ENCODE measurements around the gene ACOXL. TPM values are rescaled to one million over a fixed set of nuclear protein-coding genes. Genes with fewer than 3 reads are reported as not detected.

ACOXL gene
- total RNA-seq, 4 donors from 2014 or later = 0.55 to 5.2 (median 1.1) TPM; not detected in 1

DNA sequence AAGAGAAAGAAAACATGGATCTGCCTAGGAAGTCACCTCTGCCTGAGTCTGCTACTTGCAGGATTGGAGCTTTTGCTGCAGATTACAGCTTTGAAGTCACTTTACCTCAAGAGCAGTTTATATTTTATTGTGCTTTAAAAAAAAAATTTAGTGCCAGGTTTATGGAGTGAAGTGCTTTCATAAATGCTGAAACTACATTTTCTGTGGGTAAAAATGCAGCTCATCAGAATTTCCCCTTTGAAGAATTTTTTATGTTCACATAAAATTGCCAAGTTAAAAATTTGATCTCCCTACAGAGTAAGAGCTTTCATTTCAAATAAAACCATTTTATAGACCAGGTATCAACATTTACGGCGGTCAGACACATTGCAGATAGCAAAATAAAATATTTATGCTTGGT lies 413.6 kb downstream of the ACOXL start:
- WGBS, 2 donors (ENCODE audit: low coverage in 1 of 2) = 66 to 74% methylated on average over 2 of the region's 2 CpGs
- H3K36me3 ChIP-seq = peaks cover 0 to 13% (median 0%) of the 10 kb centered on the region in 4 donors
- TF ChIP-seq POLR2A (IDR thresholded peaks at IDR 0.05) = no peak
- TF ChIP-seq, protein P1, sequence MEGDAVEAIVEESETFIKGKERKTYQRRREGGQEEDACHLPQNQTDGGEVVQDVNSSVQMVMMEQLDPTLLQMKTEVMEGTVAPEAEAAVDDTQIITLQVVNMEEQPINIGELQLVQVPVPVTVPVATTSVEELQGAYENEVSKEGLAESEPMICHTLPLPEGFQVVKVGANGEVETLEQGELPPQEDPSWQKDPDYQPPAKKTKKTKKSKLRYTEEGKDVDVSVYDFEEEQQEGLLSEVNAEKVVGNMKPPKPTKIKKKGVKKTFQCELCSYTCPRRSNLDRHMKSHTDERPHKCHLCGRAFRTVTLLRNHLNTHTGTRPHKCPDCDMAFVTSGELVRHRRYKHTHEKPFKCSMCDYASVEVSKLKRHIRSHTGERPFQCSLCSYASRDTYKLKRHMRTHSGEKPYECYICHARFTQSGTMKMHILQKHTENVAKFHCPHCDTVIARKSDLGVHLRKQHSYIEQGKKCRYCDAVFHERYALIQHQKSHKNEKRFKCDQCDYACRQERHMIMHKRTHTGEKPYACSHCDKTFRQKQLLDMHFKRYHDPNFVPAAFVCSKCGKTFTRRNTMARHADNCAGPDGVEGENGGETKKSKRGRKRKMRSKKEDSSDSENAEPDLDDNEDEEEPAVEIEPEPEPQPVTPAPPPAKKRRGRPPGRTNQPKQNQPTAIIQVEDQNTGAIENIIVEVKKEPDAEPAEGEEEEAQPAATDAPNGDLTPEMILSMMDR (IDR thresholded peaks at IDR 0.05) = no peak
- no peak for TF ChIP-seq POLR2AphosphoS5 (IDR thresholded peaks at IDR 0.05)
- no peak for TF ChIP-seq EP300 (IDR thresholded peaks at IDR 0.05; ENCODE audit: low read depth)
- no peak for DNase-seq
- H3K27me3 ChIP-seq = no peaks in the 10 kb centered on the region
- peaks cover 0 to 4% (median 1%) of the 10 kb centered on the region in 4 donors for H3K4me1 ChIP-seq
- H3K4me3 ChIP-seq = no peak overlapping the region
- in situ Hi-C loops (cut with MboI; ENCODE audit: low pct_ligation_motif_present in 1 of 4, low pct_unique_long_range_greater_than_20kb in 1 of 4, low sequenced_read_pairs in 3 of 4) (loop anchor here in 1 of 4 donors (25.0 kb wide), 1 partner anchor 334 kb away; no protein-coding TSS in a partner anchor), intact Hi-C loops (cut with DNase I; ENCODE audit: low total_unique reads) (no loop called here)
- H3K27ac ChIP-seq = no peak overlapping the region
- no peaks in the 10 kb centered on the region for H3K9me3 ChIP-seq

DNA sequence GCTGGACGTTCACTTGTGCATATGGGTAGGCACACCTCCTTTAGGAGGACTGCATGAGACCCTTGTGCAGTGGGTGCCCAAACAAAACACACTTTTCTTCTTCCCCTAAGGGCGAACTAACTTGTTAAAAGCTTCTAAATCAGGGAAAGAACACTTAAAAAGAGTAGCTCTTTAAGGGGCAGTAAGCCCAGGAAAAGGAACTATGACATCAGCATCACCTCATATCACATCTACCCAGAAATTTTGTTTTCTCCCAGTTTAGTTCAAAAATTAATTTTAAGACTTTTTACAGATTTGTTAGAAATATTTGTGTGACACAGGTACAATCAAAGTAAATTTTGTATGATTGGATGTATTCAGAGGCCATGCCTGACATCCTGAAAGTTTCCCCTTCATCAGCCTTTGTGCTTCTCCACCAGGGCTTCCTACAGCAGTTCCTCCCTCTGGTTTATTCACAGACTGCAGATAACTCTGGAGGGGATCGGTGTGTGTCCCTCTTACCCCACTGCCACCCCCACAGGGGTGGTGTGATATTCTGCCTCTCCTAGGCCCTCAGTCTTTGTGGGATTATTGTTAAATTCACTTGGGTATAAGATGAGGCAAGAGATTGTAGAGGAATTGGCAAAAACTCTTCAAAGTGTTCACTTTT lies 416.0 kb downstream of the ACOXL start:
- no peaks in the 10 kb centered on the region for H3K9me3 ChIP-seq
- 91 to 94% methylated on average over 3 of the region's 3 CpGs for WGBS, 2 donors (ENCODE audit: low coverage in 1 of 2)
- peaks cover 0 to 21% (median 0%) of the 10 kb centered on the region in 4 donors for H3K36me3 ChIP-seq
- in situ Hi-C loops (cut with MboI; ENCODE audit: low pct_ligation_motif_present in 1 of 4, low pct_unique_long_range_greater_than_20kb in 1 of 4, low sequenced_read_pairs in 3 of 4) = loop anchor here in 1 of 4 donors (25.0 kb wide), 1 partner anchor 336 kb away; no protein-coding TSS in a partner anchor
- intact Hi-C loops (cut with DNase I; ENCODE audit: low total_unique reads) = no loop called here
- TF ChIP-seq, protein P1 (IDR thresholded peaks at IDR 0.05) = no peak
- no peak for TF ChIP-seq POLR2A (IDR thresholded peaks at IDR 0.05)
- TF ChIP-seq EP300 (IDR thresholded peaks at IDR 0.05; ENCODE audit: low read depth) = no peak
- TF ChIP-seq POLR2AphosphoS5 (IDR thresholded peaks at IDR 0.05) = no peak
- no peaks in the 10 kb centered on the region for H3K27me3 ChIP-seq
- H3K4me3 ChIP-seq = no peak overlapping the region
- no peaks in the 10 kb centered on the region for H3K4me1 ChIP-seq
- no peak overlapping the region for H3K27ac ChIP-seq
- DNase-seq = no peak

DNA sequence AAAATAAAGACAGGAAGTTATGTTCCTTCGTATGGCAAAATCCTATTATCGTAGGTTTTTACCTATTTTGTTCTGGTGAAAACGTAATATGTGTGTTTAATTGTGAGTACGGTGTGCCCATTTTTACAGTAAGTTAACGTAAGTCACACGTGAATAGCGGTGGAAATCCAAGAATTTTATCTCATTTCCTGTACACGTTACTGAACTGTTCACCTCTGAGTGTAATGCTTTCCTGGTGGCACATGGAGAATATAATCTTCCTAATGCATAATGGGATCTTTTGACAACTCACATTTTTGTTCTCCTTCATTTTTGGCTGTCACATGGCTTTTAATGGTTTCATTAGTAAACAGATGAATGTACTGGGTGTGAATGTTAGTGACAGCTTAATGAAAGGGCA lies 416.6 kb downstream of the ACOXL start:
- H3K4me3 ChIP-seq = no peak overlapping the region
- H3K36me3 ChIP-seq = peaks cover 0 to 25% (median 0%) of the 10 kb centered on the region in 4 donors
- TF ChIP-seq POLR2A (IDR thresholded peaks at IDR 0.05) (no peak), POLR2AphosphoS5 (IDR thresholded peaks at IDR 0.05) (no peak), EP300 (IDR thresholded peaks at IDR 0.05; ENCODE audit: low read depth) (no peak)
- TF ChIP-seq, protein P1 (IDR thresholded peaks at IDR 0.05) = no peak
- in situ Hi-C loops (cut with MboI; ENCODE audit: low pct_ligation_motif_present in 1 of 4, low pct_unique_long_range_greater_than_20kb in 1 of 4, low sequenced_read_pairs in 3 of 4) (loop anchor here in 1 of 4 donors (25.0 kb wide), 1 partner anchor 337 kb away; no protein-coding TSS in a partner anchor), intact Hi-C loops (cut with DNase I; ENCODE audit: low total_unique reads) (no loop called here)
- H3K4me1 ChIP-seq = no peaks in the 10 kb centered on the region
- no peaks in the 10 kb centered on the region for H3K9me3 ChIP-seq
- no peaks in the 10 kb centered on the region for H3K27me3 ChIP-seq
- 89 to 95% methylated on average over 8 of the region's 8 CpGs for WGBS, 2 donors (ENCODE audit: low coverage in 1 of 2)
- DNase-seq = no peak
- H3K27ac ChIP-seq = no peak overlapping the region

DNA sequence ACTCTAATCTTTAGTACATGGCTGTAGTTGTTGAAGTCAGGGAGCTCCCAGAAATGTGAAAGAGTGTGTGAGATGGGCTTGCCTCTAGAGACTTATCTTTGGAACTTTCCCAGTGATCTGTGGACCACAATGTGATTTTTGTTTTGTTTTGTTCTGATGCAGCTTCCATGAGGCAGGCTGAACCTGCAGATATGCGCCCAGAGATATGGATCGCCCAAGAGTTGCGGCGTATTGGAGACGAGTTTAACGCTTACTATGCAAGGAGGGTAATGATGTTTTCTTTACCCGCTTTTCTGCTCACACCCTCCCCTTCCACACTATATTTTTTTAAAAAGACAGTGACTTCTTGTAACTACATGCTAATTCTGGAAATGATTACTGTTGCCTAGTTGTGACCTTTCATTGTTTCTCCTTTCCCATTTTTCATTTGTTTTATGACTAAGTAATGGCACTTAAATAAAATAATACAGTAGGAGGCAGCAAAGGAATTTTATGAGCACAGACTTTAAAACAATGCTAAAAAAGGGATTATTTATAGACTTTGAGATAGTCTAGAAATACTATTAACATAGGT lies 417.6 kb downstream of the ACOXL start:
- TF ChIP-seq, protein P1 (IDR thresholded peaks at IDR 0.05) = no peak
- TF ChIP-seq POLR2A (IDR thresholded peaks at IDR 0.05) (no peak), POLR2AphosphoS5 (IDR thresholded peaks at IDR 0.05) (no peak), EP300 (IDR thresholded peaks at IDR 0.05; ENCODE audit: low read depth) (no peak)
- H3K36me3 ChIP-seq = peaks cover 0 to 27% (median 0%) of the 10 kb centered on the region in 4 donors
- H3K27ac ChIP-seq = no peak overlapping the region
- intact Hi-C loops (cut with DNase I; ENCODE audit: low total_unique reads) (no loop called here), in situ Hi-C loops (cut with MboI; ENCODE audit: low pct_ligation_motif_present in 1 of 4, low pct_unique_long_range_greater_than_20kb in 1 of 4, low sequenced_read_pairs in 3 of 4) (loop anchor here in 1 of 4 donors (25.0 kb wide), 1 partner anchor 338 kb away; no protein-coding TSS in a partner anchor)
- H3K4me3 ChIP-seq = no peak overlapping the region
- H3K9me3 ChIP-seq = no peaks in the 10 kb centered on the region
- H3K27me3 ChIP-seq = no peaks in the 10 kb centered on the region
- 96 to 98% methylated on average over 7 of the region's 7 CpGs for WGBS, 2 donors (ENCODE audit: low coverage in 1 of 2)
- no peaks in the 10 kb centered on the region for H3K4me1 ChIP-seq
- no peak for DNase-seq

All from transverse colon (tissue), 4 donors.